K562 (cell line): ENCODE data around the gene WASF2. TPM values are rescaled to one million over a fixed set of nuclear protein-coding genes. Genes with fewer than 3 reads are reported as not detected.

ENCODE experiments used
- ADNP ChIP-seq: fragments of 200-800 bp; sonication (Bioruptor generic); IDR thresholded peaks from 2 replicates; pipeline ENCODE4 v1.6.1; 2016; ENCODE audit warnings: missing genetic modification characterization, missing compliant biosample characterization
- ARID3B ChIP-seq: fragments of 250-450 bp; sonication (Bioruptor Pico); IDR thresholded peaks from 2 replicates; pipeline ENCODE4 v1.4.0; 2020; ENCODE audit warnings: borderline replicate concordance
- ATF3 ChIP-seq, 2 experiments: fragments of 450-650 bp in 1 of 2; sonication (generic) in 1 of 2; formaldehyde crosslinking in 1 of 2; IDR thresholded peaks in 1 of 2; conservative IDR thresholded peaks in 1 of 2; 2 replicates each; pipeline versions ENCODE4 v1.6.1 to v1.8.1; 2016 to 2023; ENCODE audit warnings: mild to moderate bottlenecking in 2 of 2, moderate library complexity in 2 of 2, inconsistent platforms in 1 of 2, missing genetic modification reagents in 1 of 2
- CAMTA2 ChIP-seq: fragments of 250-450 bp; sonication (Bioruptor Pico); conservative IDR thresholded peaks from 2 replicates; pipeline ENCODE4 v1.5.1; 2022
- CHAMP1 ChIP-seq: fragments of 450-650 bp; IDR thresholded peaks from 2 replicates; pipeline ENCODE4 v1.6.1; 2016; ENCODE audit warnings: mild to moderate bottlenecking
- DPF2 ChIP-seq: fragments of 450-650 bp; IDR thresholded peaks from 2 replicates; pipeline ENCODE4 v1.6.1; 2016
- EGR1 ChIP-seq: fragments of 450-650 bp; conservative IDR thresholded peaks from 2 replicates; pipeline ENCODE4 v1.6.1; 2017; ENCODE audit warnings: mild to moderate bottlenecking
- ELF2 ChIP-seq: fragments of 250-450 bp; sonication (Bioruptor Pico); IDR thresholded peaks from 2 replicates; pipeline ENCODE4 v1.5.0; 2021; ENCODE audit warnings: mild to moderate bottlenecking
- FOXK2 ChIP-seq, 2 experiments: fragments of 450-650 bp; IDR thresholded peaks in 1 of 2; conservative IDR thresholded peaks in 1 of 2; 2 replicates each; pipeline ENCODE4 v1.6.1; 2016; ENCODE audit warnings: low read depth in 2 of 2, mild to moderate bottlenecking in 1 of 2
- HDAC8 ChIP-seq: fragments of 450-650 bp; IDR thresholded peaks from 2 replicates; pipeline ENCODE4 v1.6.1; 2016; ENCODE audit warnings: mild to moderate bottlenecking, missing genetic modification characterization, moderate library complexity, missing compliant biosample characterization
- HOXB6 ChIP-seq: fragments of 250-450 bp; sonication (Bioruptor Pico); IDR thresholded peaks from 2 replicates; pipeline ENCODE4 v1.5.1; 2022; ENCODE audit warnings: mild to moderate bottlenecking, borderline replicate concordance
- JUND ChIP-seq, 2 experiments: IDR thresholded peaks; 2 replicates in 1 of 2; 3 replicates in 1 of 2; pipeline ENCODE4 v1.6.1; 2011; ENCODE audit warnings: borderline replicate concordance in 2 of 2, low read depth in 2 of 2, low read length in 2 of 2, improper control_type of control experiment in 1 of 2, missing biosample characterization in 1 of 2, missing genetic modification characterization in 1 of 2, missing genetic modification reagents in 1 of 2
- KAT7 ChIP-seq: sonication (generic); formaldehyde crosslinking; IDR thresholded peaks from 2 replicates; pipeline ENCODE4 v1.8.0; 2022; ENCODE audit warnings: missing genetic modification reagents, mild to moderate bottlenecking, borderline replicate concordance
- MIER1 ChIP-seq: fragments of 450-650 bp; IDR thresholded peaks from 2 replicates; pipeline ENCODE4 v1.6.1; 2016; ENCODE audit warnings: antibody characterized with exemption, mild to moderate bottlenecking, low read depth
- MTA1 ChIP-seq: fragments of 450-650 bp; IDR thresholded peaks from 2 replicates; pipeline ENCODE4 v1.6.1; 2017; ENCODE audit warnings: borderline replicate concordance
- PURB ChIP-seq: sonication (generic); formaldehyde crosslinking; IDR thresholded peaks from 2 replicates; pipeline ENCODE4 v1.9.0; 2021; ENCODE audit warnings: low read depth, mild to moderate bottlenecking, missing genetic modification reagents
- TAF15 ChIP-seq: fragments of 200-400 bp; formaldehyde crosslinking; IDR thresholded peaks from 2 replicates; pipeline ENCODE4 v1.6.1; 2017; ENCODE audit warnings: mild to moderate bottlenecking, low read depth, low read length, moderate library complexity
- TARDBP ChIP-seq: fragments of 450-650 bp; IDR thresholded peaks from 2 replicates; pipeline ENCODE4 v1.6.1; 2016
- U2AF2 ChIP-seq: fragments of 200-400 bp; formaldehyde crosslinking; optimal IDR thresholded peaks from 2 replicates; pipeline ENCODE3; 2017; ENCODE audit warnings: low read depth, mild to moderate bottlenecking, low read length
- YY1 ChIP-seq, 3 experiments: IDR thresholded peaks; 2 replicates each; pipeline ENCODE4 v1.6.1; 2011; ENCODE audit warnings: low read length in 2 of 3, mild to moderate bottlenecking in 2 of 3, moderate library complexity in 2 of 3, borderline replicate concordance in 1 of 3, control low read depth in 1 of 3, low read depth in 1 of 3; ENCODE audit not compliant: insufficient read depth in 3 of 3, insufficient replicate concordance in 2 of 3, control insufficient read depth in 1 of 3, insufficient read length in 1 of 3; ENCODE audit errors: extremely low read depth in 1 of 3
- ZEB2 ChIP-seq: fragments of 450-650 bp; IDR thresholded peaks from 2 replicates; pipeline ENCODE4 v1.6.1; 2016
- ZNF445 ChIP-seq: fragments of 250-450 bp; sonication (Bioruptor Pico); IDR thresholded peaks from 2 replicates; pipeline ENCODE4 v1.4.0; 2020; ENCODE audit warnings: low read depth, mild to moderate bottlenecking, moderate library complexity
- polyA plus RNA-seq, 8 experiments: library from polyadenylated mRNA; depleted of rRNA in 4 of 8; stranded (reverse) in 5 of 8; unstranded in 3 of 8; fragments of >200 nt; fragmentation: Nextera tagmentation in 2 of 8; fragmentation: Illumina TruSeq in 1 of 8; extraction: Ambion mirVana in 2 of 8; extraction: Trizol in 1 of 8; gene quantifications; 2 replicates each; pipeline versions ENCODE4 v1.2.1 to v1.2.3, GENCODE V29; 2011 to 2014; ENCODE audit warnings: inconsistent platforms in 1 of 8, missing spikeins in 1 of 8
- total RNA-seq, 7 experiments: library from RNA; depleted of rRNA in 6 of 7; stranded (reverse); fragments of >200 nt in 6 of 7; fragmentation: Illumina TruSeq in 2 of 7; extraction: Trizol in 2 of 7; gene quantifications; 2 replicates each; pipeline versions ENCODE4 v1.2.1 to v1.2.3, GENCODE V29; 2011 to 2021; ENCODE audit warnings: low replicate concordance in 1 of 7

Gene WASF2
- total and polyA plus RNA-seq, 9 of the 15 experiments (the other 6 are each of a cell fraction or from before 2014, with no cell fraction given): 8.2 to 163 (median 31.2) TPM

GRCh38 chr1:27517907-27518718 is 28.1 kb upstream of the WASF2 start (continued):
- TF ChIP-seq ADNP (tag) (no peak), ELF2 (CRISPR knock-in tag) (no peak), CAMTA2 (CRISPR knock-in tag) (no peak), TAF15 (no peak), JUND (IDR thresholded peaks at IDR 0.05; ENCODE audit: borderline replicate concordance, low read depth, low read length) (peak; percentile 88), JUND (tag; IDR thresholded peaks at IDR 0.05; ENCODE audit: borderline replicate concordance, low read depth, low read length) (peak; percentile 75; the same call in 1 of the 3 replicates), CHAMP1 (no peak), ZEB2 (peak; percentile 65; the same call in 1 of the 2 replicates), ATF3 (IDR thresholded peaks at IDR 0.05) (peak; percentile 80; the same call in 1 of the 2 replicates), ATF3 (CRISPR knock-in tag; conservative IDR thresholded peaks at IDR 0.05) (no peak), PURB (CRISPR knock-in tag) (no peak), ZNF445 (no peak), HDAC8 (no peak), EGR1 (no peak), YY1 (IDR thresholded peaks at IDR 0.05; ENCODE audit: borderline replicate concordance in 1 of 3, control insufficient read depth in 1 of 3, extremely low read depth in 1 of 3, insufficient read depth in 3 of 3, insufficient read length in 1 of 3, insufficient replicate concordance in 2 of 3, low read depth in 1 of 3, low read length in 2 of 3) (no peak), HOXB6 (CRISPR knock-in tag) (no peak), FOXK2 (conservative IDR thresholded peaks at IDR 0.05 in 1 of 2, IDR thresholded peaks at IDR 0.05 in 1 of 2; ENCODE audit: low read depth in 2 of 2) (peak in 1 of 2 experiments; percentile 38; a peak in 1 of 4 replicates), KAT7 (CRISPR knock-in tag) (no peak), DPF2 (peak; percentile 78), MIER1 (no peak), TARDBP (no peak), ARID3B (no peak), U2AF2 (no peak), MTA1 (0 out of 2 replicates have a peak, but pooled peaks have one; percentile 11)
